Left ventricle myocardium inferior (tissue), 1 donor: Measurements from ENCODE around the gene KANK2. TPM values are rescaled to one million over a fixed set of nuclear protein-coding genes. Genes with fewer than 3 reads are reported as not detected.

Experiments
- DNase-seq: peaks from one replicate; pipeline ENCODE4 v3.0.0-alpha.2; 2020
- H3K27ac ChIP-seq: fragments of 200-600 bp; replicated peaks from 2 replicates; pipeline ENCODE4 v1.8.0; 2021
- H3K27me3 ChIP-seq: fragments of 200-600 bp; 2 replicates; pipeline ENCODE4 v1.8.0; 2021; ENCODE audit warnings: low read depth
- H3K36me3 ChIP-seq: fragments of 200-600 bp; 2 replicates; pipeline ENCODE4 v1.8.0; 2021
- H3K4me1 ChIP-seq: fragments of 200-600 bp; 2 replicates; pipeline ENCODE4 v1.8.0; 2021
- H3K4me3 ChIP-seq: fragments of 200-600 bp; 2 replicates; pipeline ENCODE4 v1.8.0; 2021; ENCODE audit warnings: mild to moderate bottlenecking, moderate library complexity
- H3K9me3 ChIP-seq: fragments of 200-600 bp; replicated peaks from 2 replicates; pipeline ENCODE4 v1.8.0; 2021
- CTCF ChIP-seq: fragments of 200-600 bp; IDR thresholded peaks from 2 replicates; pipeline ENCODE4 v1.8.0; 2021; ENCODE audit warnings: antibody characterized with exemption, mild to moderate bottlenecking, borderline replicate concordance
- intact Hi-C: fragments of 100-400 bp; cut with micrococcal nuclease; formaldehyde crosslinking; loops from one replicate; pipeline ENCODE4 v1.11.0; 2022
- total RNA-seq: library from RNA; stranded (reverse); fragmentation: NEBNext Ultra II Directional; extraction: Animal tissue kit (Norgen Biotek cat#: 25700); gene quantifications from one replicate; pipeline ENCODE4 v1.2.1, GENCODE V29; 2021
- donor health status: DM: no; HTN: yes; CAD: no; lungs with severe emphysema.

The KANK2 gene
- total RNA-seq, 1 donor from 2014 or later, result 326 TPM

GRCh38 chr19:11232555-11232954 is 35.2 kb upstream of the KANK2 start:
- Histone ChIP-seq H3K9me3 (no peaks in the 10 kb centered on the region), H3K27me3 (no peaks in the 10 kb centered on the region), H3K4me3 (no peak overlapping the region), H3K27ac (no peak overlapping the region), H3K36me3 (peaks cover 80% of the 10 kb centered on the region), H3K4me1 (no peaks in the 10 kb centered on the region)
- no peak for DNase-seq
- TF ChIP-seq CTCF, result no peak
- intact Hi-C loops, result no loop called here

GRCh38 chr19:11230621-11231386 is 33.5 kb upstream of the KANK2 start:
- Histone ChIP-seq H3K4me3 (no peak overlapping the region), H3K27me3 (no peaks in the 10 kb centered on the region), H3K27ac (no peak overlapping the region), H3K9me3 (no peaks in the 10 kb centered on the region), H3K4me1 (no peaks in the 10 kb centered on the region), H3K36me3 (peaks cover 77% of the 10 kb centered on the region)
- intact Hi-C loops, result no loop called here
- no peak for DNase-seq
- TF ChIP-seq CTCF, result no peak

GRCh38 chr19:11227195-11227886 is 30.0 kb upstream of the KANK2 start:
- Histone ChIP-seq H3K4me3 (no peak overlapping the region), H3K36me3 (peaks cover 82% of the 10 kb centered on the region), H3K27me3 (no peaks in the 10 kb centered on the region), H3K9me3 (no peaks in the 10 kb centered on the region), H3K4me1 (no peaks in the 10 kb centered on the region), H3K27ac (no peak overlapping the region)
- no peak for DNase-seq
- intact Hi-C loops, result no loop called here
- TF ChIP-seq CTCF, result no peak

GRCh38 chr19:11226716-11227166 is 29.4 kb upstream of the KANK2 start:
- peaks cover 82% of the 10 kb centered on the region for H3K36me3 ChIP-seq
- intact Hi-C loops, result no loop called here

GRCh38 chr19:11225815-11226214 is 28.5 kb upstream of the KANK2 start:
- peak overlapping the region; percentile 48 for H3K27ac ChIP-seq
- intact Hi-C loops, result no loop called here
- no peaks in the 10 kb centered on the region for H3K4me1 ChIP-seq
- peaks cover 82% of the 10 kb centered on the region for H3K36me3 ChIP-seq
- TF ChIP-seq CTCF, result no peak
- peaks cover 11% of the 10 kb centered on the region for H3K9me3 ChIP-seq
- H3K27me3 ChIP-seq, result no peaks in the 10 kb centered on the region
- no peak overlapping the region for H3K4me3 ChIP-seq
- no peak for DNase-seq

More at GRCh38 chr19:11226716-11227166, 29.4 kb upstream of the KANK2 start:
- no peaks in the 10 kb centered on the region for H3K27me3 ChIP-seq
- no peak overlapping the region for H3K27ac ChIP-seq
- H3K4me3 ChIP-seq, result no peak overlapping the region
- no peak for TF ChIP-seq CTCF
- no peak for DNase-seq
- peaks cover 2% of the 10 kb centered on the region for H3K9me3 ChIP-seq
- no peaks in the 10 kb centered on the region for H3K4me1 ChIP-seq
